GM18507 (cell line): Measurements from ENCODE around the gene SLC1A2.

ENCODE experiments used
- DNase-seq: peaks from one replicate; pipeline ENCODE4 v3.0.0; 2011; ENCODE audit warnings: low read depth; ENCODE audit not compliant: insufficient read length; ENCODE audit errors: extremely low spot score
- FAIRE-seq: peaks from 2 replicates; lab custom pipeline; 2011; peaks lifted over from hg19 to GRCh38; lab: Jason Lieb, UNC

Gene SLC1A2

GRCh38 chr11:35287344-35287890 is 131.9 kb downstream of the SLC1A2 start:
- FAIRE-seq (no peak), DNase-seq (no peak)

- no peak for FAIRE-seq
- DNase-seq: no peak
Observed at GRCh38 chr11:35286126-35286525, 133.2 kb downstream of the SLC1A2 start.

- FAIRE-seq (no peak), DNase-seq (no peak)
Observed at GRCh38 chr11:35285471-35285870, 133.9 kb downstream of the SLC1A2 start.

DNA sequence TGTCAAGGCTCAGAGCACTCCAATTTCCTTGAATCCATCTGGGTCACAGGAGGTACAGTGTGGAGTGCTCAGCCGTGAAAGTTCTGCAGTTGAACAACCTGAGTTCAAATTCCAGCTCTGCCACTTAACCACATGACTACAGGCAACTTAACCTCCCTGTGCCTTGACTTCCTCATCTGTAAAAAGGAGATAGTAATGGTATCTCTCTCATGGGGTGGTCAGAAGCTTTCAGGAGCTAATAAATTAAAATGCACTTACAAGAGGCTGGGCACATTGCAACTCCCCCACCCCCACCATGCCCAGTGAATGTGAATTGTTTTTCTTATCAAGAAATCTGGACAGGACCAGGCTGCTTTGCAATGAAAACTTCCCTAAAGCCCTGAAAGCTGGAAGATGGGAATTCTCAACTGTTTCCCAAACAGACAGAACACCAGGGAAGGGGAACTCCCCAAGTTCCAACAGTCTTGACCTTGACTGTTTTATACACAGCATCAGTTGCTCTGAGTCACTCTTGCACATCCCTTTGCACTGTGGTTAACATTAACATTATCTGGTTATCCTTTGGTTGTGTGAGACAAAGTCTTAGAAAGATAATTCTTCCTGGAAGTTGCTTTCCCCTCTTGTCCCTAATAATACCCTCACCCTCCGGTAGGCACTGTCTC is 137.0 kb downstream of the SLC1A2 start:
- no peak for DNase-seq
- no peak for FAIRE-seq

DNA sequence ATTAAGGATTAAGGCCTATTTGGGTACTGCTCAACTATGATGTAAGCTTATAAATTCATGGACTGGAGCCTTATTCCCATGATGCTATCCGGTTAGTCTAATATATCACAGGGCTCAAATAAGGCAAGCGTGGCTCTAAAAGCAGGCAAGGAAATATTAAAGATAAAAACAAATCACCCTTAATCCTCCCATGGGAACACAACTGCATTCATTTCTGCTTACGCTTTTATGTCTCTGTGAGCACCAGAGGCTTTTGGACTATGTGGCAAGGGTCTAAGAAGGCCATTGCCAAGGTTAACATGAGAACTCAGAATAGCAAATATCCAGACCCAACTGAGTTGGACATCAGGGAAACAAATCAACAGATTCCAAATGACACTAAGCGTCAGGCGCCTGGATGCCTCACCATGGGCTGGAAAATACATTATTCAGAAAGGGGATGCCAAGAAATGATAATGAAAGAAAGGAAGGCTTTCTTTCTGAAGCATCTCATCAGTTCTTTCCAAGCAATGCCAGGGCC is 138.1 kb downstream of the SLC1A2 start:
- FAIRE-seq: no peak
- no peak for DNase-seq

DNA sequence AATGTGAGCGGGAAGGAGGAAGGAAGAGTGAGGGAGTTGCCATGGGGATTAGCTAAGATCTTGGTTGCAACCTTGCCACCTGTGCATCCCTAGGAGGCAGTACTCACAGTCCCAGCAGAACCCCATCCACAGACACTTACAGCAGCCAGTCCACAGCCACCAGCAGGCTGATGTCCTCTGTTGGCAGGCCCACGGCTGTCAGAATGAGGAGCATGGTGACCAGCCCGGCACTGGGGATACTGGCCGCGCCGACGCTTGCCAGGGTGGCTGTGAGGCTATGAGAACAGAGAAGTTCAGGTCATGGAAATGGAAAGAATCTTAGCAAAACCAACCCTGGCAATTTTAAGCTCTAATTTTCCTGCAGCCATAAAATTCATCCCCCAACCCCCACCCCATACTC is 138.6 kb downstream of the SLC1A2 start:
- DNase-seq: no peak
- no peak for FAIRE-seq

DNA sequence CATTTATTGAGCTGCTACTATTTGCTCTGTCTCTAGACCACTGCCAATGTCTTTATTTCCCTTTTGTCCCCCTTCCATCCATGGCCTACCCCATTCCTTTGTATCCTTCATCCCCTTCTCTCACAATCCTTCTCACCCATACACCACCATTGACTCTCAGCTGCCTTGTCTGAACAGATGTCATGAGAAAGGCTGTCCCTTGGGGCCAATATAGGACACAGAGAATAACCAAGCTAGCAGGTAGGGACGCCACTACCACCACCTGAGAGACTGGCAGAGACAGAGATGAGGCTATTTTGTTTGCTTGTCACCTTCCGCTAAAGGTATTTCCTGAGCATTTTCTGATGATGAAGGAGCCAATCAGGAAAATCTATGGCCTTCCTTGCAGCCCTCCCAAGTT is 141.5 kb downstream of the SLC1A2 start:
- FAIRE-seq (no peak), DNase-seq (no peak)

DNA sequence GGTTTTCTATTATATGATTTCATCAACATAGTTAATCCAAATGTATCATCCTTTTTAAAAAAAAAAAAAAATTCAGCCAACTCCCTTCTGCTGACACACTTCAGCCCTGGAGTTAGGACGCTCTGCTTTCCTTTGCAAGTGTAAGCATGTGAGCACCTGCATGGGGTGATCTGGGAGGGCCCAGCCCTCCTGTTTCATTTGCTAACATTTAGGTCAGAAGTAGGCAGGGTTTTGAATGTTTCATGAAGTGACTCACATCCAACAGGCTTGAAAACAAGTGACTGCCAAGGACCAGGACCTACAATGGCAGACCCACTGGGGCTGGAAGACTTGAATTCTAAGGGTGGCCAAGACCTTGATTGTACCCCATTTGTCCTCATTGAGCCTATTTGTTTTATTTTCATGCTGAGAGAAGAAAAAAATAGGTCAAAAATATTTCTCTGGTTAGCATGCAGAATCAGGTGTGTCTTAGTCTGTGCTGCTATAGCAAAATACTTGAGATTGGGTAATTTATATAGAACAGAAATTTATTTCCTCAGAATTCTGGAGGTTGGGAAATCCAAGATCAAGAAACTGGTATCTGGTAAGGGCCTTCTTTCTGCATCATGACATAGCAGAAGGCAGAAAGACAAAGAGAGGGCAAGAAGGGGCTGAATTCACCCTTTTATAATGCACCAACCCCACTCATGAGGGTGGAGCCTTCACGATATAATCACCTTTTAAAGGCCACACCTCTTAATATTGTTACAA is 142.8 kb downstream of the SLC1A2 start:
- DNase-seq (no peak), FAIRE-seq (no peak)

DNA sequence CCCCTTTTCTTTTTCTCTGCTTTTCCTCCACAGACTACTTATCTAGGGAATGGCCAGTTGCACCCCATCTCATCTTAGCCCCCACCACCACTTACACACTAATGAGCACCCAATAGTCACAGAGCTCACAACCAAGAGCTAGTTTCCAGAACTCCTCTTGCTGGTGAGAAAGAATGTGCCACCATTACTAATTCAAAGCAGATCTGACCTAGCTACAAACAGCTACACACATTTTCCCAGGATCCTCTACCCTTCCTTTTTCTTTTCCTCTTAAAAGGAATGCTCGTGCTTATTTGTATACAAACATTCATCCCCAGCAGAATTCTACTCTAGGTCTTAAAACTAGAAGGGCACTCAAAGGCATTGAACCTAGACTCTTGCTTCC is 143.6 kb downstream of the SLC1A2 start:
- DNase-seq (no peak), FAIRE-seq (no peak)

DNA sequence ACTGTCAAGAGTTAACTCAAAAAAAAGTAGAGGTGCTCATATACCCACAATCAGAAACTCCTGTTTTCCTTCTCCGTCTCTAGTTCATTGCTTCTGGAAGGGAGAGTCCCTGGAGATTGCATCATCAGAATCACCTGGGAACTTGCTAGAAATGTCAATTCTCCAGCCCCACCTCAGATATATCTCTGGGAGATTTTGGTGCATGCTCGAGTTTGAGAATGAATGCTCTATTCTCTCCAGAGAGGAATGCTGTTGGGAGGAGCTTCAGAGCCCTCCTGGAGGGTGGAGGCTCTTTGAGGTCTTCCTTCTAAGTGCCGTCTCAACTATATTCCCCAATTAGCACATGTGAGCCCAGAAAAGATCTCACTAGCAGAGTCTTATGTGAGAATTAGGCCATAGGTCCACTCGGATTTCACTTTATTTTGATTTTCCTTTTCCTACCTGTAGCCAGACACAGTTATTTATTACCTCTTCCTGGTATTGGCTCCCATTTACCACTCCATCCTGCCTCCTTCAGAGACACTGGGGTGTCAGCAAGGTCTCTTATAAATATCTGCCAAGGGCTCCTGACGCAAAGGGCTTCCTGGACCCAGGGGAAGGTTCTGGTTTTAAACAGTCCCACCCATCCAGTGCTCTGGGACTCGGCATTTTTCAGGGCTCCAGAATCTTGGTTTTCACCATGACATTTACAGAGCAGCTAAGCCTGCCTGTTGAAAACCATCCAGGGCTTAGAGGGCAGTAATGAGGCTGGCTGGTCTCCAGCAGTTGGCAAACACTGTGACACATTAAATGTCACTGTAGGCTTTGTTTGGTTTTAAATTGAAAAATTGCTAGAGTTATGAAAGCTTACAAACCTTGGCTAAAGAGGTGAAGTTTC is 144.2 kb downstream of the SLC1A2 start:
- DNase-seq: no peak
- FAIRE-seq: no peak

DNA sequence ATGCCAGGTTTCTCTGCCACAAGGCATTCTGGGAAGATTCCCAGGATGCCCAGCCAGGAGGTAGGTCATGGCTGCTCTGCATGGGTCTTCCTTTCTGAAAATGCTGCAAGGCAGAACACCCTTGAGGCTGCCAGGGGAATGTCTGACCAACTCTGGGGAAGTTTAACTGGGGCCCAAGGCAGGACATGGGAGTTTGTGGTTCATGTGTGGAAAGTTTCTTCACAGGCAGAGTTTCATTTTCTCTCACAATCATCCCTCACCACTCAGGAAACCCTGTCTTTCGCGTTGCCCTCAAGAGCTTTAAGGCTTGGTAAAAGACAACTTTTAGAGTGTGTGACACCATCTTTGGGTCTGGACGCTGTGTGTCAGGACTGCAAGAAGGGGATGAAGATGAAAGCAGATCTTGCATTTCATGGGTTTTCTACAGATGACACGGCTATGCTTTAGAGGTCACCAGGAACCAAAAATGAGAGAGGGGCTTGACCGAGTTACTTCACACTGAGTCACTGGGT is 146.9 kb downstream of the SLC1A2 start:
- DNase-seq (peak; percentile 43), FAIRE-seq (peak; percentile 96)

GRCh38 chr11:35271031-35271430 is 148.3 kb downstream of the SLC1A2 start:
- DNase-seq (no peak), FAIRE-seq (no peak)

- no peak for FAIRE-seq
Observed at GRCh38 chr11:35270342-35270741, 149.0 kb downstream of the SLC1A2 start.

GRCh38 chr11:35267504-35267903 is 151.9 kb downstream of the SLC1A2 start:
- DNase-seq: no peak
- FAIRE-seq: no peak

More at GRCh38 chr11:35270342-35270741, 149.0 kb downstream of the SLC1A2 start:
- no peak for DNase-seq

DNA sequence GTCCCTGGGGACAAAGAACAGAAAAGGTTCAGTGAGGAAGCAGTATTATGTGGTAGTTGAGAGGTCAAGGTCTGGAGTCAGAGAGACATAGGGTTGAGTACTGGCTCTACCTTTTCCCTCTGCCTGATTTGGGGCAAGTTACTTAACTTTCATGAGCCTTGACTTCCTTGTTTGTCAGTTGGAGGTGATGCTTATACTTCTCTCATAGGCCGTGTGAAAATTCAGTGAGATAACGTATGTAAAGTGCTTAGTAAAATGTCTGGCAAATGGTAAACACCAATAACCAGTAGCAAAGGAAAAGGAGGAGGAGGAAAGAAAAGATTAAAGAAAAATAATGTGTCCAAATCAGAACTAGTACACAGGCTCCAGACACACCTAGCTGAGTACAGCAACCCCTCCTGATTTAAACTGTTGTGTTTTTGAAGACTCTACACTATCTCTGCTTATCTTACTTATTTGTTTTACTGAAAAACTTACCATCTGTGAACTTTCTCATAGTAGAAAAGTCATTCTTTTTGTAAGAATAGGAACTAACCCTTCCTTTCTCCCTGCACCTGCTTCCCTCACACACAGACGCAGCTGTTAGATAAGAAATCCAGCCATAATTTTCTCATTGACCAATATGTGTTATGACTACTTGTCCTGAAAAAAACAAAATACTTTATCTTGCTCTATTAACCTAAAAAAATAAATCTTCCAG is 153.5 kb downstream of the SLC1A2 start:
- FAIRE-seq (no peak), DNase-seq (no peak)

GRCh38 chr11:35262735-35263134 is 156.6 kb downstream of the SLC1A2 start:
- FAIRE-seq: no peak

GRCh38 chr11:35262056-35262455 is 157.3 kb downstream of the SLC1A2 start:
- no peak for DNase-seq
- no peak for FAIRE-seq

More at GRCh38 chr11:35262735-35263134, 156.6 kb downstream of the SLC1A2 start:
- DNase-seq: no peak

- no peak for FAIRE-seq
- DNase-seq: no peak
Observed at GRCh38 chr11:35261197-35261596, 158.2 kb downstream of the SLC1A2 start.
